Type B pancreatic cell (in vitro differentiated cells): ENCODE results near the gene TMTC1. TPM values are rescaled to one million over a fixed set of nuclear protein-coding genes. Genes with fewer than 3 reads are reported as not detected.

Experiments used
- DNase-seq: peaks from one replicate; pipeline ENCODE4 v3.0.0; 2021; ENCODE audit warnings: mixed read lengths; ENCODE audit not compliant: unreplicated experiment; ENCODE audit errors: extremely low spot score
- H3K27ac Mint-ChIP-seq: 2 replicates; pipeline ENCODE4 v1.8.0; 2021; ENCODE audit warnings: mild to moderate bottlenecking, mixed read lengths
- H3K27me3 Mint-ChIP-seq: 2 replicates; pipeline ENCODE4 v1.8.0; 2021; ENCODE audit warnings: mixed read lengths
- H3K36me3 Mint-ChIP-seq: 2 replicates; pipeline ENCODE4 v1.8.0; 2021; ENCODE audit warnings: mixed read lengths
- H3K4me1 Mint-ChIP-seq: one replicate; pipeline ENCODE4 v1.8.0; 2021; ENCODE audit warnings: mixed read lengths; ENCODE audit not compliant: unreplicated experiment
- H3K4me3 Mint-ChIP-seq: 2 replicates; pipeline ENCODE4 v1.8.0; 2021; ENCODE audit warnings: mild to moderate bottlenecking, mixed read lengths
- H3K9me3 Mint-ChIP-seq: 2 replicates; pipeline ENCODE4 v1.8.0; 2021; ENCODE audit warnings: mixed read lengths
- total RNA-seq: library from RNA; stranded (reverse); gene quantifications from 2 replicates; pipeline ENCODE4 v1.2.1, GENCODE V29; 2021; ENCODE audit warnings: low replicate concordance
- TF ChIP-seq, protein P1 (sequence below): fragments of 200-600 bp; sonication (generic); conservative IDR thresholded peaks from 2 replicates; pipeline ENCODE4 v1.5.0; 2021; ENCODE audit warnings: antibody characterized with exemption, mild to moderate bottlenecking

TMTC1 gene
- total RNA-seq, 1 donor from 2014 or later = 24.0 TPM

GRCh38 chr12:29732593-29732992 is 51.1 kb downstream of the TMTC1 start:
- no peaks in the 10 kb centered on the region for H3K9me3 Mint-ChIP-seq
- TF ChIP-seq, protein P1, sequence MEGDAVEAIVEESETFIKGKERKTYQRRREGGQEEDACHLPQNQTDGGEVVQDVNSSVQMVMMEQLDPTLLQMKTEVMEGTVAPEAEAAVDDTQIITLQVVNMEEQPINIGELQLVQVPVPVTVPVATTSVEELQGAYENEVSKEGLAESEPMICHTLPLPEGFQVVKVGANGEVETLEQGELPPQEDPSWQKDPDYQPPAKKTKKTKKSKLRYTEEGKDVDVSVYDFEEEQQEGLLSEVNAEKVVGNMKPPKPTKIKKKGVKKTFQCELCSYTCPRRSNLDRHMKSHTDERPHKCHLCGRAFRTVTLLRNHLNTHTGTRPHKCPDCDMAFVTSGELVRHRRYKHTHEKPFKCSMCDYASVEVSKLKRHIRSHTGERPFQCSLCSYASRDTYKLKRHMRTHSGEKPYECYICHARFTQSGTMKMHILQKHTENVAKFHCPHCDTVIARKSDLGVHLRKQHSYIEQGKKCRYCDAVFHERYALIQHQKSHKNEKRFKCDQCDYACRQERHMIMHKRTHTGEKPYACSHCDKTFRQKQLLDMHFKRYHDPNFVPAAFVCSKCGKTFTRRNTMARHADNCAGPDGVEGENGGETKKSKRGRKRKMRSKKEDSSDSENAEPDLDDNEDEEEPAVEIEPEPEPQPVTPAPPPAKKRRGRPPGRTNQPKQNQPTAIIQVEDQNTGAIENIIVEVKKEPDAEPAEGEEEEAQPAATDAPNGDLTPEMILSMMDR = no peak
- DNase-seq = no peak
- no peaks in the 10 kb centered on the region for H3K4me1 Mint-ChIP-seq
- H3K27ac Mint-ChIP-seq = no peak overlapping the region
- no peaks in the 10 kb centered on the region for H3K27me3 Mint-ChIP-seq
- no peak overlapping the region for H3K4me3 Mint-ChIP-seq
- peaks cover 32% of the 10 kb centered on the region for H3K36me3 Mint-ChIP-seq

DNA sequence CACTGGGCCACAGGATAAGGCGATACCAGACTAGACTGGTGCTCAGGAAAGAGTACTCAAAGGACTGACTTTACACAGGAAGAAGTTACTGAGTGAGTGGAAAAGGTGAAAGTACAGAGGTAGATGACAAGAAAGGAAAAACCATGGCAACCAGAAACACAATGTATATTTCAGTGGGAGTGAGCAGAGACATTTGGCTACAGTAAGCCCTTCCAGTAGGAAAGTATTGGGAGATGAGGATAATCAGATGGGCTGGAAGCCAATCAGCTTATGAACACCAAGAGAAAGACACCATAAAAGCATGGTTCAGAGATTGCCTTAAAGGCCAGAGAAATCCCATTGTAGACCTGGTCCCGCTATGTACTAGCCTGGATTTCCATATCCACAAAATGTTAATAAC is 51.6 kb downstream of the TMTC1 start:
- no peak for DNase-seq
- no peaks in the 10 kb centered on the region for H3K9me3 Mint-ChIP-seq
- H3K36me3 Mint-ChIP-seq = peaks cover 32% of the 10 kb centered on the region
- no peaks in the 10 kb centered on the region for H3K27me3 Mint-ChIP-seq
- no peak overlapping the region for H3K4me3 Mint-ChIP-seq
- H3K27ac Mint-ChIP-seq = no peak overlapping the region
- H3K4me1 Mint-ChIP-seq = no peaks in the 10 kb centered on the region
- TF ChIP-seq, protein P1 = no peak

DNA sequence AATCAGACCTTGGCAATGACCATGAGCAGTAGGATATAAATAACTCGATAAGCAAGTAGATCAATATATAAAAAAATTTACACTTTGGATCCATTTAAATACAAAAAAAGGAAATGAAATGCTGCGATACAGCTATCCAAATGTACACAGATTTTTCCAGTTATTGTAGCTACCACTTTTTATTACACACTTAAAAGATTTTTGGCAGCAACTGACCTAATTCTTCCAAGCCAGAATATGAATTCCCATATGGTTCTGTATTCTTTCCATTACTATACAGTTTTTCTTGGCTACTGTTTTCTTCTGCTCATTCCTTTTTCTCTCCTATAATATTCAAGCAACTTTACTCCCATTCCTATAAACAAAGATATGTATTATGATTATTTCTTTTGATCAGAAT is 52.2 kb downstream of the TMTC1 start:
- no peak for DNase-seq
- no peaks in the 10 kb centered on the region for H3K9me3 Mint-ChIP-seq
- peaks cover 29% of the 10 kb centered on the region for H3K36me3 Mint-ChIP-seq
- TF ChIP-seq, protein P1 = no peak
- no peak overlapping the region for H3K4me3 Mint-ChIP-seq
- H3K27ac Mint-ChIP-seq = no peak overlapping the region
- peaks cover 4% of the 10 kb centered on the region for H3K4me1 Mint-ChIP-seq
- H3K27me3 Mint-ChIP-seq = no peaks in the 10 kb centered on the region

DNA sequence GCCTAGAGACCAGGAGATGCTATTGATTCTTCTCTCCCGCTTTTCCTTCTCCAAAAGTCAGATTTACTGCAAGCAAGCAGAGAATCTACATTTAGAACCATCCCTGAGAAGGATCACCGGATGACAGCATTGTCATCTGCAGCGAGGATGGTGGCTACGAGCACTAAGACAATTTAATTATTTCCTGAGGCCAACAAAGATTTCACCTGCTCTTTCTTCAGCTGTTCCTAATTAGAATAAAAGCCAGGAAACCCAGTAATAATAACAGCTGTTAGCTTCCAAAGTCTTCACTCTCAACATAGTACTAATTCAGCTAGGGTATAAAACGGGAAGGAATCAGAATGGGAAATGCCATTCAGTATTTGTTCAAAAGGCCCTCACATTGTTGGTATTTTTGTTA is 53.3 kb downstream of the TMTC1 start:
- H3K36me3 Mint-ChIP-seq = peaks cover 22% of the 10 kb centered on the region
- no peak overlapping the region for H3K4me3 Mint-ChIP-seq
- H3K9me3 Mint-ChIP-seq = no peaks in the 10 kb centered on the region
- TF ChIP-seq, protein P1 = no peak
- no peak overlapping the region for H3K27ac Mint-ChIP-seq
- no peaks in the 10 kb centered on the region for H3K27me3 Mint-ChIP-seq
- DNase-seq = no peak
- H3K4me1 Mint-ChIP-seq = peaks cover 15% of the 10 kb centered on the region

DNA sequence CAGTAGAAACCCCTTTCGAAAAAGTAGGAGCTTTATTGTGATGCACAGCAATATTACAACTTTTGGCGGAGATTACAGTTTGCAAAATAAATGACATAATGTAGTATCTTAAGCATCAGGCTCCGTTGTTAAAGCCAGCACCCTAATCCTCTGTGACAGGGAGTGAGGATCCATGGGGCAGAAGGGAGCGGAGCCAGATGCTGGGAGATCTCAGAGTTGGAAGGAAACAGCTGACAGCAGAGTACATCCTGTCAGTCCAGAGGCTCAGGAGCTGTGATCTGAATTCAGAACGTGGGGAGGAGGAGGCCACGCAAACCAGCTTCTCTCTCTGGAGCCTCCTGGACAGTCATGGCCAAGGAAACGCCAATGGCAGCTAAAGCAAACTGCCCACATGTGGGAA is 55.7 kb downstream of the TMTC1 start:
- TF ChIP-seq, protein P1 = no peak
- Mint-ChIP-seq H3K4me3 (no peak overlapping the region), H3K36me3 (peaks cover 26% of the 10 kb centered on the region), H3K4me1 (peaks cover 17% of the 10 kb centered on the region), H3K27me3 (no peaks in the 10 kb centered on the region), H3K27ac (no peak overlapping the region), H3K9me3 (no peaks in the 10 kb centered on the region)
- no peak for DNase-seq

DNA sequence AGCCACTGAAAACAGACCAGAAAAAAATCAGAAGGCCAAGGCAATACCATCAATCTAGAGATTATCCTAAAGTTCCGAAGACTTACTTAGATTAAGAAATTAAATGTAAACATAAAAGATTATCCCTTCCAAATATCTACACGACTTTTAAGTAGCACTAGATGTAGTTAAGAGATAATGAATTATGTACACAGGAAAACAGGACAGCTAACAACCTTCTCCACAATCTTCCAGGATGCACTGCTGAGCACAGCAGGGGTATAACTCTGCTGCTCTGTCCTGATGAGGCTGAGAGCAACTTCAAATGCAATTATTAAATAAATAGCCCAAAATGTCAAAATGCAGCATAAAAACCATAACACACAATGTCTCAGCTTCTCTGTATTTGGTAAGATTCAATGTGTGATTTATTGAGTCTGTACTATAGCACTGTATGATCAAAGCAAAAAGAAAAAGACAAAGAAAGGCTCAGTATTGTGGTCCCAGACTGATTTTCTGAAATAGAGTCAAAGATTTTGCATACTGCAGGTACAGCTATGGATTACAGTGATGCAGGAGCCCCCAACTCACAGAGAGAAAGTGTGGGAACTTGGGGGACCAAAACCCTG is 56.9 kb downstream of the TMTC1 start:
- Mint-ChIP-seq H3K9me3 (no peaks in the 10 kb centered on the region), H3K36me3 (peaks cover 26% of the 10 kb centered on the region), H3K27ac (no peak overlapping the region), H3K4me1 (peaks cover 17% of the 10 kb centered on the region), H3K4me3 (no peak overlapping the region), H3K27me3 (no peaks in the 10 kb centered on the region)
- DNase-seq = no peak
- TF ChIP-seq, protein P1 = no peak
